WTC11 (cell line): Measurements from ENCODE around the gene ZDHHC24. TPM values are rescaled to one million over a fixed set of nuclear protein-coding genes. Genes with fewer than 3 reads are reported as not detected.
A peak's percentile ranks its signal among the peaks of the same experiment; 100 is the strongest.

Experiments used
- ATAC-seq: fragments of 200-7000 bp; cut with Tn5 transposase; 2 replicates; pipeline ENCODE4 v1.10.0; 2021; ENCODE audit warnings: mild to moderate bottlenecking, moderate library complexity
- CTCF ChIA-PET: fragments of 300-600 bp; sonication (Branson Sonifier 250); formaldehyde crosslinking; loops from one replicate; lab custom pipeline; 2021; ENCODE audit warnings: antibody characterized with exemption; lab: Charles Lee
- POLR2A ChIA-PET: fragments of 350-600 bp; sonication (Branson Sonifier 250); formaldehyde crosslinking; loops from one replicate; lab custom pipeline; 2021; ENCODE audit warnings: antibody characterized with exemption; lab: Charles Lee
- DNase-seq: peaks from one replicate; pipeline ENCODE4 v3.0.0; 2021; ENCODE audit warnings: low spot score
- H3K27ac Mint-ChIP-seq: 2 replicates; pipeline ENCODE4 v1.8.0; 2021; ENCODE audit warnings: mixed read lengths
- H3K27me3 Mint-ChIP-seq: 2 replicates; pipeline ENCODE4 v1.8.0; 2021; ENCODE audit warnings: low read depth, mild to moderate bottlenecking, moderate library complexity, mixed read lengths
- H3K36me3 Mint-ChIP-seq: 2 replicates; pipeline ENCODE4 v1.8.0; 2021; ENCODE audit warnings: mixed read lengths
- H3K4me1 Mint-ChIP-seq: 2 replicates; pipeline ENCODE4 v1.8.0; 2022; ENCODE audit warnings: mixed read lengths
- H3K4me3 Mint-ChIP-seq: 2 replicates; pipeline ENCODE4 v1.8.0; 2021; ENCODE audit warnings: mild to moderate bottlenecking, moderate library complexity, mixed read lengths
- H3K9me3 Mint-ChIP-seq: 2 replicates; pipeline ENCODE4 v1.8.0; 2021; ENCODE audit warnings: mixed read lengths
- ATF6 ChIP-seq: sonication (generic); formaldehyde crosslinking; IDR thresholded peaks from 2 replicates; pipeline ENCODE4 v1.8.1; 2023; ENCODE audit warnings: mild to moderate bottlenecking, missing genetic modification reagents
- CREB1 ChIP-seq: sonication (generic); formaldehyde crosslinking; IDR thresholded peaks from 2 replicates; pipeline ENCODE4 v1.8.0; 2023; ENCODE audit warnings: mild to moderate bottlenecking, missing genetic modification reagents
- CREM ChIP-seq: sonication (generic); formaldehyde crosslinking; IDR thresholded peaks from 2 replicates; pipeline ENCODE4 v1.8.1; 2022; ENCODE audit warnings: mild to moderate bottlenecking, missing genetic modification reagents, moderate library complexity
- CTCF ChIP-seq: fragments of 200-600 bp; IDR thresholded peaks from 2 replicates; pipeline ENCODE4 v1.8.0; 2022; ENCODE audit warnings: antibody characterized with exemption
- E2F5 ChIP-seq: sonication (generic); formaldehyde crosslinking; IDR thresholded peaks from 2 replicates; pipeline ENCODE4 v1.8.1; 2022; ENCODE audit warnings: mild to moderate bottlenecking, moderate library complexity, missing genetic modification reagents
- ESRRA ChIP-seq: sonication (generic); formaldehyde crosslinking; IDR thresholded peaks from 2 replicates; pipeline ENCODE4 v1.8.1; 2022; ENCODE audit warnings: mild to moderate bottlenecking, missing genetic modification reagents, borderline replicate concordance
- FOXK1 ChIP-seq: sonication (generic); formaldehyde crosslinking; IDR thresholded peaks from 2 replicates; pipeline ENCODE4 v1.8.0; 2022; ENCODE audit warnings: mild to moderate bottlenecking, moderate library complexity, missing genetic modification reagents
- HMGXB4 ChIP-seq: sonication (generic); formaldehyde crosslinking; IDR thresholded peaks from 2 replicates; pipeline ENCODE4 v1.8.1; 2023; ENCODE audit warnings: mild to moderate bottlenecking, moderate library complexity, missing genetic modification reagents
- IRF1 ChIP-seq: sonication (generic); formaldehyde crosslinking; IDR thresholded peaks from 2 replicates; pipeline ENCODE4 v1.8.0; 2023; ENCODE audit warnings: missing genetic modification reagents
- OVOL2 ChIP-seq: fragments of 250-450 bp; sonication (Bioruptor Pico); IDR thresholded peaks from 2 replicates; pipeline ENCODE4 v1.9.0; 2021; ENCODE audit warnings: mild to moderate bottlenecking, borderline replicate concordance
- PREB ChIP-seq: sonication (generic); formaldehyde crosslinking; IDR thresholded peaks from 2 replicates; pipeline ENCODE4 v1.8.1; 2022; ENCODE audit warnings: mild to moderate bottlenecking, missing genetic modification reagents, moderate library complexity, borderline replicate concordance
- SMAD4 ChIP-seq: sonication (generic); formaldehyde crosslinking; IDR thresholded peaks from 2 replicates; pipeline ENCODE4 v1.8.0; 2022; ENCODE audit warnings: mild to moderate bottlenecking, missing genetic modification reagents
- SOX15 ChIP-seq: fragments of 250-450 bp; sonication (Bioruptor Pico); IDR thresholded peaks from 2 replicates; pipeline ENCODE4 v1.9.0; 2021; ENCODE audit warnings: mild to moderate bottlenecking
- STAT6 ChIP-seq: sonication (generic); formaldehyde crosslinking; conservative IDR thresholded peaks from 2 replicates; pipeline ENCODE4 v1.8.1; 2023; ENCODE audit warnings: mild to moderate bottlenecking, low read depth, missing genetic modification reagents, moderate library complexity
- TEAD4 ChIP-seq: sonication (generic); formaldehyde crosslinking; IDR thresholded peaks from 2 replicates; pipeline ENCODE4 v1.8.0; 2022; ENCODE audit warnings: mild to moderate bottlenecking, missing genetic modification reagents
- ZBTB21 ChIP-seq: sonication (generic); formaldehyde crosslinking; IDR thresholded peaks from 2 replicates; pipeline ENCODE4 v1.8.1; 2023; ENCODE audit warnings: mild to moderate bottlenecking, missing genetic modification reagents, borderline replicate concordance
- ZNF219 ChIP-seq: sonication (generic); formaldehyde crosslinking; IDR thresholded peaks from 2 replicates; pipeline ENCODE4 v1.8.0; 2023; ENCODE audit warnings: missing genetic modification reagents, mild to moderate bottlenecking, borderline replicate concordance
- ZNF281 ChIP-seq: sonication (generic); formaldehyde crosslinking; IDR thresholded peaks from 2 replicates; pipeline ENCODE4 v1.8.0; 2023; ENCODE audit warnings: mild to moderate bottlenecking, missing genetic modification reagents
- ZNF396 ChIP-seq: fragments of 250-450 bp; sonication (Bioruptor Pico); IDR thresholded peaks from 2 replicates; pipeline ENCODE4 v1.8.0; 2021; ENCODE audit warnings: mild to moderate bottlenecking, moderate library complexity, borderline replicate concordance
- ZNF416 ChIP-seq: fragments of 250-450 bp; sonication (Bioruptor Pico); IDR thresholded peaks from 2 replicates; pipeline ENCODE4 v1.9.0; 2021; ENCODE audit warnings: mild to moderate bottlenecking, inconsistent platforms
- ZSCAN18 ChIP-seq: fragments of 250-450 bp; sonication (Bioruptor Pico); IDR thresholded peaks from 2 replicates; pipeline ENCODE4 v2.1.2; 2022; ENCODE audit warnings: mild to moderate bottlenecking, moderate library complexity
- total RNA-seq: library from RNA; stranded (reverse); gene quantifications from 3 replicates; pipeline ENCODE4 v1.2.3, GENCODE V29; 2021

ZDHHC24 gene
- total RNA-seq, 1 experiment from 2014 or later, result 14.8 TPM

GRCh38 chr11:66523611-66524010 is 22.2 kb downstream of the ZDHHC24 start (continued):
- TF ChIP-seq ZNF416 (no peak), ZSCAN18 (CRISPR knock-in tag) (no peak), PREB (CRISPR knock-in tag) (no peak), ESRRA (CRISPR knock-in tag) (no peak), CTCF (no peak), TEAD4 (no peak), HMGXB4 (no peak), ZNF281 (CRISPR knock-in tag) (no peak), STAT6 (CRISPR knock-in tag) (no peak), IRF1 (CRISPR knock-in tag) (no peak)

GRCh38 chr11:66510990-66511339 is 34.9 kb downstream of the ZDHHC24 start:
- peaks cover 7% of the 10 kb centered on the region for H3K4me1 Mint-ChIP-seq
- ATAC-seq (peak; percentile 7; the same call in 1 of the 2 replicates), DNase-seq (no peak)
- no peaks in the 10 kb centered on the region for H3K9me3 Mint-ChIP-seq
- H3K36me3 Mint-ChIP-seq, result peaks cover 2% of the 10 kb centered on the region; the same call in 1 of the 2 replicates
- no peaks in the 10 kb centered on the region for H3K27me3 Mint-ChIP-seq
- H3K4me3 Mint-ChIP-seq, result peak overlapping the region; percentile 99
- ChIA-PET CTCF (interaction anchor here (0.8 to 3.6 kb wide), 6 partner anchors 20 to 167 kb away, joined by 3 to 17 read pairs (median 4); partner anchors contain the start of genes DPP3, MRPL11 and RBM4B), POLR2A (interaction anchor here (0.8 to 1.2 kb wide), 4 partner anchors 10 to 167 kb away, joined by 3 to 4 read pairs (median 3); partner anchors contain the start of genes ACTN3 and RBM4)
- H3K27ac Mint-ChIP-seq, result peak overlapping the region; percentile 80
- TF ChIP-seq CREB1 (CRISPR knock-in tag), result no peak
- TF ChIP-seq ZBTB21 (CRISPR knock-in tag), result no peak
- TF ChIP-seq ESRRA (CRISPR knock-in tag), result no peak
- no peak for TF ChIP-seq ZNF396 (CRISPR knock-in tag)
- no peak for TF ChIP-seq SMAD4 (CRISPR knock-in tag)
- no peak for TF ChIP-seq CREM (CRISPR knock-in tag)
- TF ChIP-seq E2F5 (CRISPR knock-in tag), result no peak
- TF ChIP-seq ZNF219, result no peak
- TF ChIP-seq OVOL2 (CRISPR knock-in tag), result no peak
- no peak for TF ChIP-seq ATF6
- TF ChIP-seq SOX15 (CRISPR knock-in tag), result no peak
- no peak for TF ChIP-seq FOXK1 (CRISPR knock-in tag)
